ENCODE measurements around the gene LRRC8C. TPM values are rescaled to one million over a fixed set of nuclear protein-coding genes. Genes with fewer than 3 reads are reported as not detected.

LRRC8C gene
- total RNA-seq, 1 donor from 2014 or later: 2.3 TPM

DNA sequence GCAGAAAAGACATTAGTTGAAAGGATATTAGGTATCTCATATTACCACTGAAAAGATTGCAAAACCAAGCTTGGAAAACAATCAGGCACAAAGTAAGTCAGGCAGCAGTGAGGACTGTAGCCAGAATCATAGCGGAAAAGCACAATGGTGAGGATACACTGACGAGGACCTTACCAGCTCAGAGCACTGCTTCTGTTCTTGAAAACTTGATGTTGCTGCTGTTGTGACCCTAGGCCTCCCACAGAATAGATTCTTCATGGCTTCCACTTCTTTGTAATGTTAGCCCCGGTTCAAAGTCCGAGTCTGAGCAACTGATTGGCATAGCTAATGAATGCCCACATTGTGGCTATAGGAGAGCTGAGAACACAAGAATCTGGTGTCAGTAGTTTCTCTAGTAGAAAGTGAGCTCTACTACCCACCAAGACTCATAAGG lies 45.2 kb upstream of the LRRC8C start:
- H3K4me2 ChIP-seq (ENCODE audit: low read length): no peak overlapping the region
- H3K36me3 Mint-ChIP-seq (ENCODE audit: low read depth, unreplicated experiment): peaks cover 2% of the 10 kb centered on the region
- no peak for FAIRE-seq
- peaks cover 13% of the 10 kb centered on the region for H3K4me1 Mint-ChIP-seq (ENCODE audit: low read depth, unreplicated experiment)
- H3K27ac Mint-ChIP-seq (ENCODE audit: unreplicated experiment): no peak overlapping the region
- no peaks in the 10 kb centered on the region for H3K4me1 ChIP-seq (ENCODE audit: insufficient read depth, low read length)
- H3K9me3 Mint-ChIP-seq (ENCODE audit: unreplicated experiment): no peaks in the 10 kb centered on the region
- no peak overlapping the region for H3K27ac ChIP-seq (ENCODE audit: low read depth, low read length)
- no peak overlapping the region for H3K9ac ChIP-seq (ENCODE audit: low read length)
- no peak for DNase-seq (ENCODE audit: low read depth)
- no peaks in the 10 kb centered on the region for H3K79me2 ChIP-seq (ENCODE audit: insufficient read depth, low read length)
- no peaks in the 10 kb centered on the region for H3K27me3 ChIP-seq (ENCODE audit: insufficient read depth, low read length)
- no peaks in the 10 kb centered on the region for H3K36me3 ChIP-seq (ENCODE audit: insufficient read depth, low read length)
- H3K9me3 ChIP-seq (ENCODE audit: insufficient read depth, low read depth, low read length): no peaks in the 10 kb centered on the region
- no peak overlapping the region for H3K4me3 ChIP-seq (ENCODE audit: insufficient read depth, low read depth, low read length)
- H3K4me3 Mint-ChIP-seq (ENCODE audit: unreplicated experiment): no peak overlapping the region
- no peak overlapping the region for H2AFZ ChIP-seq (ENCODE audit: low read depth, low read length)
- TF ChIP-seq EZH2 (IDR thresholded peaks at IDR 0.05; ENCODE audit: insufficient read depth, low read length): no peak
- TF ChIP-seq, protein P1, sequence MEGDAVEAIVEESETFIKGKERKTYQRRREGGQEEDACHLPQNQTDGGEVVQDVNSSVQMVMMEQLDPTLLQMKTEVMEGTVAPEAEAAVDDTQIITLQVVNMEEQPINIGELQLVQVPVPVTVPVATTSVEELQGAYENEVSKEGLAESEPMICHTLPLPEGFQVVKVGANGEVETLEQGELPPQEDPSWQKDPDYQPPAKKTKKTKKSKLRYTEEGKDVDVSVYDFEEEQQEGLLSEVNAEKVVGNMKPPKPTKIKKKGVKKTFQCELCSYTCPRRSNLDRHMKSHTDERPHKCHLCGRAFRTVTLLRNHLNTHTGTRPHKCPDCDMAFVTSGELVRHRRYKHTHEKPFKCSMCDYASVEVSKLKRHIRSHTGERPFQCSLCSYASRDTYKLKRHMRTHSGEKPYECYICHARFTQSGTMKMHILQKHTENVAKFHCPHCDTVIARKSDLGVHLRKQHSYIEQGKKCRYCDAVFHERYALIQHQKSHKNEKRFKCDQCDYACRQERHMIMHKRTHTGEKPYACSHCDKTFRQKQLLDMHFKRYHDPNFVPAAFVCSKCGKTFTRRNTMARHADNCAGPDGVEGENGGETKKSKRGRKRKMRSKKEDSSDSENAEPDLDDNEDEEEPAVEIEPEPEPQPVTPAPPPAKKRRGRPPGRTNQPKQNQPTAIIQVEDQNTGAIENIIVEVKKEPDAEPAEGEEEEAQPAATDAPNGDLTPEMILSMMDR (IDR thresholded peaks at IDR 0.05; ENCODE audit: insufficient read depth, low read depth, low read length): no peak
- no peaks in the 10 kb centered on the region for H3K27me3 Mint-ChIP-seq (ENCODE audit: low read depth, unreplicated experiment)
- H4K20me1 ChIP-seq (ENCODE audit: insufficient read depth, low read length): no peaks in the 10 kb centered on the region

DNA sequence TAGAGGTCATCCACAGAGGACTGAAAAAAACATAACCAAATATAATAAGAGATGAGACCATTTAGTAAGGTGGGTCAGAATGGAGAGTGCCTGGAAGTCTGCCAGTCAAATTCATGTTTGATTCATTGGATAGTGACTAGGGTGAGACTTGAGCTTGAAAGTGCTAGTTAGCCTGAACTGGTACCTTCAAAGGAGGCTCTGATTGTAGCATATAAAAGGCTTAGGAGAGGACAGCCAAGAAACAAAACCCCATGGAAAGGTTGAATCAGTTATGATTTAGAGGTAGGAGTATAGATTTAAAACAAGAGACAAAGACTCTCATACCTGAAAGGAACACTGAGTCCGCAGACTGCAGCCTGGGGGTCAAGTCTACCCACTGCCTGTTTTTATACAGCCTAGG lies 44.4 kb upstream of the LRRC8C start:
- no peak for TF ChIP-seq EZH2 (IDR thresholded peaks at IDR 0.05; ENCODE audit: insufficient read depth, low read length)
- TF ChIP-seq, protein P1 (IDR thresholded peaks at IDR 0.05; ENCODE audit: insufficient read depth, low read depth, low read length): no peak
- Histone ChIP-seq H3K36me3 (ENCODE audit: insufficient read depth, low read length) (no peaks in the 10 kb centered on the region), H2AFZ (ENCODE audit: low read depth, low read length) (no peak overlapping the region), H3K9me3 (ENCODE audit: insufficient read depth, low read depth, low read length) (no peaks in the 10 kb centered on the region), H3K27me3 (ENCODE audit: insufficient read depth, low read length) (no peaks in the 10 kb centered on the region), H3K4me1 (ENCODE audit: insufficient read depth, low read length) (no peaks in the 10 kb centered on the region), H3K79me2 (ENCODE audit: insufficient read depth, low read length) (no peaks in the 10 kb centered on the region), H3K4me2 (ENCODE audit: low read length) (no peak overlapping the region), H3K4me3 (ENCODE audit: insufficient read depth, low read depth, low read length) (no peak overlapping the region), H3K27ac (ENCODE audit: low read depth, low read length) (no peak overlapping the region), H4K20me1 (ENCODE audit: insufficient read depth, low read length) (no peaks in the 10 kb centered on the region), H3K9ac (ENCODE audit: low read length) (no peak overlapping the region)
- Mint-ChIP-seq H3K4me1 (ENCODE audit: low read depth, unreplicated experiment) (peaks cover 13% of the 10 kb centered on the region), H3K4me3 (ENCODE audit: unreplicated experiment) (no peak overlapping the region), H3K36me3 (ENCODE audit: low read depth, unreplicated experiment) (no peaks in the 10 kb centered on the region), H3K27me3 (ENCODE audit: low read depth, unreplicated experiment) (no peaks in the 10 kb centered on the region), H3K27ac (ENCODE audit: unreplicated experiment) (no peak overlapping the region), H3K9me3 (ENCODE audit: unreplicated experiment) (no peaks in the 10 kb centered on the region)
- FAIRE-seq: no peak
- DNase-seq (ENCODE audit: low read depth): no peak

DNA sequence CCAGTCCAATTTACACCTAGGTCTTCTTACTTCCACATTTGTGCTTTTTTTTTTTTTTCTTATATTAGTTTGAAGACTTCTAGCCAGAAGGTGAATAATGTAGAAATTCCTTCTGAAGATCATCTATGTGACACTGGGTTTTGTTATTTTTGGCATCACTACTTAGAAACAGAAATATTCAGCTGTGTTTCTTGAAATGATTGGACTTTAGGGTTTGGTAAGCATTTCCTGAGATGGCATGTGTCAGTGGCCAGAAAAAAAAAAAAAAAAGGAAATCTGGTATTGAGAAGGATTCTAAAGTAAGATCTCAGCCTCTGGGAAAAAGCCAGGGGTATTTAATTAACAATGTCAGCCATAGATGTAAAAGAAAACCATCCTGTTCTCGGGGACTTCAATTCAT lies 43.4 kb upstream of the LRRC8C start:
- Histone ChIP-seq H4K20me1 (ENCODE audit: insufficient read depth, low read length) (no peaks in the 10 kb centered on the region), H3K9me3 (ENCODE audit: insufficient read depth, low read depth, low read length) (no peaks in the 10 kb centered on the region), H3K79me2 (ENCODE audit: insufficient read depth, low read length) (no peaks in the 10 kb centered on the region), H3K27ac (ENCODE audit: low read depth, low read length) (no peak overlapping the region), H3K4me3 (ENCODE audit: insufficient read depth, low read depth, low read length) (no peak overlapping the region), H3K9ac (ENCODE audit: low read length) (no peak overlapping the region), H2AFZ (ENCODE audit: low read depth, low read length) (no peak overlapping the region), H3K36me3 (ENCODE audit: insufficient read depth, low read length) (no peaks in the 10 kb centered on the region), H3K27me3 (ENCODE audit: insufficient read depth, low read length) (no peaks in the 10 kb centered on the region), H3K4me2 (ENCODE audit: low read length) (peak overlapping the region; percentile 31), H3K4me1 (ENCODE audit: insufficient read depth, low read length) (no peaks in the 10 kb centered on the region)
- FAIRE-seq (no peak), DNase-seq (ENCODE audit: low read depth) (peak; percentile 68)
- peaks cover 13% of the 10 kb centered on the region for H3K4me1 Mint-ChIP-seq (ENCODE audit: low read depth, unreplicated experiment)
- no peaks in the 10 kb centered on the region for H3K27me3 Mint-ChIP-seq (ENCODE audit: low read depth, unreplicated experiment)
- H3K27ac Mint-ChIP-seq (ENCODE audit: unreplicated experiment): peak overlapping the region; percentile 23
- no peaks in the 10 kb centered on the region for H3K9me3 Mint-ChIP-seq (ENCODE audit: unreplicated experiment)
- H3K4me3 Mint-ChIP-seq (ENCODE audit: unreplicated experiment): no peak overlapping the region
- H3K36me3 Mint-ChIP-seq (ENCODE audit: low read depth, unreplicated experiment): no peaks in the 10 kb centered on the region
- TF ChIP-seq EZH2 (IDR thresholded peaks at IDR 0.05; ENCODE audit: insufficient read depth, low read length): no peak
- TF ChIP-seq, protein P1 (IDR thresholded peaks at IDR 0.05; ENCODE audit: insufficient read depth, low read depth, low read length): no peak

Measured in astrocyte (in vitro differentiated cells and primary cell).